GM23248 (cell line): Measurements from ENCODE around the gene KCNAB1.

ENCODE experiments used
- EZH2 ChIP-seq: fragments of 200-600 bp; sonication (generic); IDR thresholded peaks from 2 replicates; pipeline ENCODE4 v1.6.1; 2018; ENCODE audit warnings: antibody characterized with exemption, mild to moderate bottlenecking; ENCODE audit not compliant: insufficient read depth, poor library complexity, severe bottlenecking
- EZH2phosphoT487 ChIP-seq: fragments of 200-600 bp; sonication (generic); IDR thresholded peaks from 2 replicates; pipeline ENCODE4 v1.6.1; 2018; ENCODE audit warnings: antibody characterized with exemption, moderate library complexity, mild to moderate bottlenecking, low read depth; ENCODE audit not compliant: insufficient read depth

DNA sequence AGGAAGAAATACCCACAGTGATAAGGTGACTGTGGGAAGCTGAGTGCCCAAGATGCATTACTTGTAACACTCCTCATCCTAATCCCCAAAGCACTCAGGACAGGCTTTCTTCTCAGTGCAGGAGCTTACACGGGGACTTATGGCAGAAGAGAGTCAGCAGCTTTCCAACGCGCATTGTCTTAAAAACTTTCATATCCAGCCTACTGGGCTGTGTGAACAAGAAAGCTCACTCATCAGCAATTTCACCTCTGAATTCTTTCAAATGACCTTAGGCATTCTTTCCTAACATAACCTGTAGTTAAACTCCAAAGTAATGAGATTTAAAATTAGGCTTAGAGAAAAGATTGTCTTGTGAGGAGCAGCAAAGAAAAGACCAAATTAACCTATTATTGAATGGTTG is 132.3 kb downstream of the KCNAB1 start:
- TF ChIP-seq EZH2 (no peak), EZH2phosphoT487 (no peak)
